HG03521 (cell line): ENCODE measurements around the gene LRRC14B.
"Not testable (repeated sequence)": the region's sequence is repeated elsewhere in the genome, so short reads cannot be mapped to it uniquely, and the experiment has no call there.

Source experiments
- ATAC-seq: cut with Tn5 transposase; IDR thresholded peaks from one replicate; pipeline ENCODE4 v1.9.1; 2021; ENCODE audit warnings: mild to moderate bottlenecking, moderate library complexity; ENCODE audit not compliant: unreplicated experiment

LRRC14B gene

DNA sequence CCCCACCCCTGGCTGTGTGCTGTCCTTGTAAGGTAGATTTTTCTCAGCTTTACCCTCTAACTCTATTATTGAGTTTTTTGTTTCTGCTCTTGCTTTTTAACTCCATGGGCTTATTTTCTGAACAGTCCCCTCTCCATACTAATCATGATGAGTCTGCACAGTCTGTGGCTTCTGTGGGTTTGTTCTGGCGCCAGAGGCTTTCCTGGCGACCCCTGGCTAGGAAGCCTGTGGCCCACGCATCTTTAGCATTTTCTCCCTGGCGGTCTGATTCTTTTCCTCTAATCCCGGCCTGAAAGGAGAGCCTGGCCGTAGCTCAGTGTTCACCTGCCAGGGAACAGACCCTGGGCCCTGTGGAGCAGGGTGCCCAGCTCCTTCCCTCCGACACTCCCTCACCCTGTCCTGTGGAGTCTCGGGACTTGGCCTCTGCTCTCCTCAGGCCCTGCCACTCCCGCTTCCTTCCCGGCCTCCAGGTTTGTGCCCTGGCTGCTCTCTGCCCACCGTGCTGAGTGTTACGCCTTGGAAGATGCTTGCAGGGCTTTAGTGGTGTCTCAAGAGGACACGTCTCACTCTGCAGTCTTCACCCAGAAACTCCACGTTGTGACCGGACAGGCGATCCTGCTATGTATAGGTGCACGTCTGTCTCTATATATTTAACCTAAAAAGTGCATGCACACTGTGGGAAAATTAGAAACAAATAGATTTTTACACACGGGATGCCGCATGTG is 31.7 kb upstream of the LRRC14B start:
- no peak for ATAC-seq

DNA sequence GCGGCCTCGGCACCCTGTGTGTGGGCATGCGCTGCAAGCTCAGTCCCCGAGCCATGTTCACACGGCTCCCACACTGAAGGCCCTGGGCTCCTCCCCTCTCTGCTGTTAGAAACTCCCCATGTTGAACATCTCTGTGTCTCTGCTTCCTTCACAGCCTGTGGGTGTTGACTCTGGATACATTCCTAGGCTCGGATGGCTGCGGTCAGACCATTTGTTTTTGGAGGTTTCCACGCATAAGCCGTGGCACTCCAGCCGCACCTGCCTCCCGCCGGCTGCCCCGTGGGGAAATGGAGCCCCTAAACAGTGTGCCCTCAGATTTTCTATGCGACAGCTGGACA is 31.2 kb upstream of the LRRC14B start:
- ATAC-seq, result no peak

DNA sequence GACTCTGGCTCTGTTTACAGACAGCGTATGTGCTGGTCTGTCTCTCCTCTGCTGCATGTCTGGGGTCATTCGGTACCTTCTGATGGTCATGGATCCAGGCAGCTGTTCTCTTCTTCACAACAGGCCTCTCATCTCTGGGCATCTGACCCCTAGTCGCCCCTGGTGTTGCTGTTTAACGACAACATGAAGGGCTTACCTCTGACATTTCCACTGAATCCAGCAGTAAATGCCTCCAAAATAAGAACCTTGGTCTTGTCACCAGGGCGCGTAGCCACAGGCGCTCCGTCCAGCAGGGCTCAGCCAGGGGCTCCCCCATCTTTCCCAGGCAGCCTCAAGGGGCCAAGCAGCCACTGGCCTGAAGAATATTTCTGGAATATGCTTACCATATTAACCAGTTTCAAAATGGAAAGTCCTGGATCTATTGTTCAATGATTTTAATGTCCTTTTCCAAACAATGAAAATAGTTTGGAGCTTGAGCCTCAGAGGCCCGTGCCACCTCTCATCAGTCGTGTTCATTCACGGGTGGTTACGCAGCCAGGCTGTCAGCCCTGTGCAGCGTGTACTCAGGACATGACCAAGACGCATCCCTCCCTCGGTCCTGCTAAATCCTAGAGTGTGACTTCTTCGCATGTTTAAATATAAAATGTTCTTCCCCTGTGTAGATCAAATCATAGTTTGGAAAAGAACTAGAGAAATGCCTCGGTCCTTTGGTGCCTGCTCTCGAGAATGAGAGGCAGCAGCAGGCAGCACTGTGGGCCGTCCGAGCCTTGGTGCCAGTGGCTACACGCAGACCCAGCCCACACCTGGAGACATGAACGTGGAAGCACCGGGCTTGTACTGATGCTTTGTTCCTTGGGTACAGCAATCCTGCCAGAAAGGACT is 30.1 kb upstream of the LRRC14B start:
- no peak for ATAC-seq

DNA sequence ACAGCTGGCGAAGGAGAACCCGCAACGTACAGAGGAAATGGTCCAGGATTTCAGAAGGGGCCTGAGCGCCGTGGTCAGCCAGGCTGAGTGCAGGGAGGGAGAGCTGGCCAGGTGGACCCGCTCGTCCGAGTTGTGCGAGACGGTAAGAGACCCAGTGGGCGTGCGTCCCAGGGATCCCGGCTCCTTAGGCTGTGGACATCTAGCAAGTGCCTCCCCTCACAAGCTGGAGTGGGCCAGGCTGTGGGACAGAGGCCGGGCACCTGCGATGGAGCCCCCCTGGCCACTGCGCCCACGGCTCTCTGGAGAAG is 29.5 kb upstream of the LRRC14B start:
- no peak for ATAC-seq

DNA sequence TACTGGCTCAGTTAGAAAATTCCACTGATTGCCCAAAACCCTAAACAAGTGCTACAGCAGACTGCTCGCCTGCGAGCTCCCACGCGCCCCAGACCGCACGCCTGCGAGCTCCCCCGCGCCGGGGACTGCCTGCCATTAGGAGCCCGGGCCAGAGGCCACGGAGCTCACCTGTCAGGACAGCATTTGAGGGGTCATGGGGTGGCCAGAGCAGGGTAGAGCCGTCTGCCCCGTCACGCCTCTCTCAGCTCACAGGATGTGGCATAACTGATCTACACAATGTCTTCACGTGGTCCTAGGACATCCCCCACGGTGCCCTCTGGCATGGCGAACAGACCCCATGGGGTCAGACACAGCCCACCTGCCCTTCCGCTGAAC is 29.1 kb upstream of the LRRC14B start:
- no peak for ATAC-seq

DNA sequence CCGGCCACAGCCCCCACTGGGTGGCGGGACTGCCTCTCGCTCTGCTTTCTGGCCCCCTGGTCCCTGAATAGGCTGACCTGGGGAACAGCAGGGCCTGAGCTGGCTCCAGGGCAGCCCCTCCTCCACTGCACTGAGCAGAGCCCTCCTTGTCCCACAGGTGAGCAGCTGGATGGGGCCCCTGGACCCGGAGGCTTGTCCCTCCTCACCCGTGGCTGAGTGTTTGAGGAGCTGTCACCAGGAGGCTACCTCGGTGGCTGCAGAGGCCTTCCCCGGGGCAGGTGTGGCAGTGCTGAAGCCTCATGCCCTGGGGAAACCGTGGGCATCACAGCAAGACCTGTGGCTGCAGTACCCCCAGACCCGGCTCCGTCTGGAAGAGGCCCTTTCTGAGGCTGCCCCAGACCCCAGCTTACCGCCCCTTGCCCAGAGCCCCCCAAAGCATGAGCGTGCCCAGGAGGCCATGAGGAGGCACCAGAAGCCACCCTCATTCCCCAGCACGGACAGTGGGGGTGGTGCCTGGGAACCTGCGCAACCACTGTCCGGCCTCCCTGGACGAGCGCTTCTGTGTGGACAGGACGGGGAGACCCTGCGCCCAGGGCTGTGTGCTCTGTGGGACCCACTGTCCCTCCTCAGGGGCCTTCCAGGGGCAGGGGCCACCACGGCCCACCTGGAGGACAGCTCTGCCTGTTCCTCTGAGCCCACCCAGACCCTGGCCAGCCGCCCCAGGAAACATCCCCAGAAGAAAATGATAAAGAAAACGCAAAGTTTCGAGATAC is 28.5 kb upstream of the LRRC14B start:
- no peak for ATAC-seq

DNA sequence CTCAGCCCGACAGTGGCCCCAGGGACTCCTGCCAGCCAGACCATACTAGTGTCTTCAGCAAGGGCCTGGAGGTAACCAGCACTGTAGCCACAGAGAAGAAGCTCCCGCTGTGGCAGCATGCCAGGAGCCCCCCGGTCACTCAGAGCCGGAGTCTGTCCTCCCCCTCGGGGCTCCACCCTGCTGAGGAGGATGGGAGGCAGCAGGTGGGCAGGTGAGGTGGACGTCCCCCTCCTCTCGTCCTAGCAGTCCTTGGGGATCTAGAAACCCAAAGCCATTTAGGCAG is 28.0 kb upstream of the LRRC14B start:
- no peak for ATAC-seq

DNA sequence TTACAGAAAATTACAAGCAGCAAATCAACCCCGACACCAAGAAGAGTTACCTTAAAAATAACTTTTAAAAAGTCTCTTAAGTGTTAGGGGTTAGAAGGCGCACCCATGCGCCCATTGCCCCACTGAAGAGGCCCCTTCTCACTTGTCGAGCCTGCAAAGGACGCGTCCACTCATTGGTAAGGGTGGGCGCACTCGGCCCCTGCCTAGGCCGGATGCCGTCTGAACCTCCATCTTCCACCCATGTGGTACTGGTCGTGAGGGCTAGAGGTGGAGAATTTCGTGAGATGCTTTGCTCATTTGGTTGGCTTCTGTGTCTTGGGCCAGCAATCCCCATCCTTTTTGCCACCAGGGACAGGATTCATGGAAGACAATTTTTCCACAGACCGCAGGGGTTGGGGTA is 27.5 kb upstream of the LRRC14B start:
- ATAC-seq, result no peak

DNA sequence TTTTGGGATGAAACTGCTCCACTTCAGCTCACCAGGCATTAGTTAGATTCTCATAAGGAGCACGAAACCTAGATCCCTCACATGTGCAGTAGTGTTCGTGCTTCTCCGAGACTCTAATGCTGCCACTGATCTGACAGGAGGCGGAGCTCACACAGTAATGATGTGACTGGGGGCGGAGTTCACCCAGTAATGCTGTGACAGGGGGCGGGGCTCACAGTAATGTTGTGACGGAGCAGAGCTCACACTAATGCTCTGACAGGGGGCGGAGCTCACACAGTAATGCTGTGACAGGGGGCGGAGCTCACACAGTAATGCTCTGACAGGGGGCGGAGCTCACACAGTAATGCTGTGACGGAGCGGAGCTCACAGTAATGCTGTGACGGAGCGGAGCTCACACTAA is 27.1 kb upstream of the LRRC14B start:
- no peak for ATAC-seq

DNA sequence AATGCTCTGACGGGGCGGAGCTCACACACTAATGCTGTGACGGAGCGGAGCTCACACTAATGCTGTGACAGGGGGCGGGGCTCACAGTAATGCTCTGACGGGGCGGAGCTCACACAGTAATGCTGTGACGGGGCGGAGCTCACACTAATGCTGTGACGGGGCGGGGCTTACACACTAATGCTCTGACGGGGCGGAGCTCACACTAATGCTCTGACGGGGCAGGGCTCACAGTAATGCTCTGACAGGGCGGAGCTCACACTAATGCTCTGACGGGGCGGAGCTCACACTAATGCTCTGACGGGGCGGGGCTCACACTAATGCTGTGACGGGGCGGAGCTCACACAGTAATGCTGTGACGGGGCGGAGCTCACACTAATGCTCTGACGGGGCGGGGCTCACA is 26.5 kb upstream of the LRRC14B start:
- not testable (repeated sequence) for ATAC-seq

DNA sequence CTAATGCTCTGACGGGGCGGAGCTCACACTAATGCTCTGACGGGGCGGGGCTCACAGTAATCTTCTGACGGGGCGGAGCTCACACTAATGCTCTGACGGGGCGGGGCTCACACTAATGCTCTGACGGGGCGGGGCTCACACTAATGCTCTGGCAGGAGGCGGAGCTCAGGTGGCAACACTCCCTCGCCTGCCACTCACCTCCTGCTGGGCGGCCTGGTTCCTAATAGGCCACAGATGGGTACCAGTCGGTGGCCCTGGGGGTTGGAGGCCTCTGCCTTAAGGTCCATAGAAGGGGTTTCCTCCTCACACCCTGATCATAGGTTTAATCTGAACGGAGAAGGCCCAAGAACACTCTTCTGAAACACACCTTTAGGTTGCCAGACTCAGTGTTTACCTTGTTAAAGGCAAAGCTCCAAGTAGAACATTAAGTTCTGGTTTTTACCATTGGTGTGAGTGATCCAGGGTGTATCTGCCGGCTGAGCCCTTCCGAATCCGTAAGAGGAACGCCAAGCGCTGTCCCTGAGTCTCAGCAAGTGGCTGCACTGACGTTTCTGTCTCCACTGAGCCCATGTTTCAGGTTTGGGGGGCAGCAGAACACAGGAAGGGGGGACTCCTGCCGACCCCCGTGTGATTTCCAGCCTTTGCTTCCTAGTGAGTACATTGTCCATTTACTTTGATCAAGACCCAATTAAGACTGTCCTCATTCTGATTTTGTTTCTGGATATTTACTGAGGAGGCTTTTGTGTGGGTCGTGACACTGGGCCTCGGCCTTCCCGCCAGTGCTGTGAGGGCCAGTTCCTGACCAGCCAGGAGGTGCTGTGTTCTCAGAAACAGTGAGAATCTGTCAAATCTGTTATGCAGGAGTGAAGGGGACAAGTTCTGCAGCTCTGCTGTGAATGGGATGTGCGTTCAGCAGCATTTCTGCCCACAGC is 24.6 kb upstream of the LRRC14B start:
- ATAC-seq, result no peak

DNA sequence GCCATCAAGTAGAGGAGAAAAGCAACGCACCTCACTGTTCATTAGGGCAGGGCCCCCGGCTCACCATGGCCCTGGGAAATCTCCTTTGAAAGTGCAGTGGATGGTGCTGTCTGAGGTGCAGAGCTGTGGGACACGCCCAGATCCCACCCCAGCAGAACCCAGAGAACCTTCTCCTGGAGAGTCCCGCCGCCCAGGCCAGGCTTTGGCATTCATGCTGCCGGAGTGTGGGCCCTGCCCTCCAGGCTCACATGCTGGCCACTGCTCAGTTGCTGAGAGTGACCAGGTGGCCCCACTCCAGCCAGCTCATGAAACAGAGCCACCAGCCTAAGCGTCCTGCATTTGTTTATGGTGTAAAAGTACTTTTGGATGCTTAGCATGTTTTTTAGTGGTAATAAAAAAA is 23.8 kb upstream of the LRRC14B start:
- ATAC-seq, result no peak

DNA sequence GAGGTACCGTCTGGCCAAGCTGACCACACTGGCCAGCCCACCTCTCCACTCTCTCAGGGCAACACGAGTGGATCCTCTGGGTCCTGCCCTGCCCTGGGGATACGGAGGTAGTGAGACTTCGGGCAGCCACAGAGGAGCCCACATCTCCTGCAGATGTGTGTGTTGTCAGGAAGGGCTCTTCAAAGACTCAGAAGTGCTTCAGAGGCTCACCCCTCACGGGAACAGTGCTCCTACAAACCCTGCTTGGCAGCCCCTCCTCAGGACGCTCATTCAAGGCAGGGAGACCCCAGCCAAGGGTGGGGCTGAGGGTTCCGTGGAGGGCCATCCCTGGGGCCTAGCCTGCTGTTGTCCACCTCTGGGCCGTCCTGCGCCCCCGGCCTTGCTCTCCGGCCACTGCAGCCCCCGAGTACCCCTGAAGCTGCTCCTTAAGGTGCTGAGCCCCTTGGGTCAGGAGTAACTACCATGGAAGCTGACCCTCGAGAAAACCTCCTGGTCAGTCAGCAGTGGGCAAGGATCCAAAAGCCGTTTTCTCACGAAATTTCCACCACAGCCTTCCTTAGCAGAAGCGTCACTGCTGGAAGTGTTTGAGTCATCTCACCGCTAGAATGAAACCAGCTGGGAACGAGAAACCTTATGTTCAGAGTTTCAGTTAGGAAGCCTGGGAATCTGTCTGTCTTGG is 23.2 kb upstream of the LRRC14B start:
- no peak for ATAC-seq

DNA sequence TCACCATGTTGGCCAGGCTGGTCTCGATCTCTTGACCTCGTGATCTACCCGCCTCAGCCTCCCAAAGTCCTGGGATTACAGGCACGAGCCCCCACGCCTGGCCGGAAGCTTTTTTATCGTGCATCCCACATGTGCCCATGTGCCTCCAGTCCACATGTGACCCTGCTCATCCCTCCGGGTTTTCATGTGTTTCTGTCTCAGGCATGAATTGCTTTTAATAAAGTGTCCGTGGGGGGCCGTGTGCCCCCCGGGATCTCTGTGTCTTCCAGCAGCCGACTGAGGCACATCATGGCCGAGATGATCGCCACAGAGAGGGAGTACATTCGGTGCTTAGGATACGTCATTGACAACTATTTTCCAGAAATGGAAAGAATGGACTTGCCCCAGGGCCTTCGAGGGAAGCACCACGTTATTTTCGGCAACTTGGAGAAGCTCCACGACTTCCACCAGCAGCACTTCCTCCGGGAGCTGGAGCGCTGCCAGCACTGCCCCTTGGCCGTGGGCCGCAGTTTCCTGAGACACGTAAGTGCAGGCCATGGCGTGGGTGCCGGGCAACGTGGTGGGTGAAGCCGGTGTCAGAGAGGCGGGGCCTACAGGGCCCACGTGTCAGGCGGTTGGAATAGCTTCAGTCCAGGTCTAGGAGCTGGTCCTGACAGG is 22.1 kb upstream of the LRRC14B start:
- ATAC-seq, result no peak

DNA sequence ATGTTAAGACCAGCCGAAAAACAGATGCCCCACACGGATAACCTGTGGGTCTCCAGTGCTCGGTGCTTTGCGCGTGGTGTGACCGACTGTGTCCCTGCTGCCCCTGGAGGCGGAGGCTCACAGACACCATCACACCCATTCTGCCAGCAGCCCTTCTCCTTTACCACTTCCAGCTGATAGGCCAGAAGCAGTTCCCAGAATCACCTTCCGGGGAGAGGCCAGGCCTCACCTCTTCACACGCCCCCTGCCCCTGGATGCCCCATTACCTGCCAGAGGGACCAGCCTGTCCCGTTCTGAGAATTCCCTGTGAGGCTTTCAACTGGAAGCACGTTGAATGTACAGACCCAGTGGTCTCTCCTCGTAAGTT is 21.6 kb upstream of the LRRC14B start:
- ATAC-seq, result no peak

DNA sequence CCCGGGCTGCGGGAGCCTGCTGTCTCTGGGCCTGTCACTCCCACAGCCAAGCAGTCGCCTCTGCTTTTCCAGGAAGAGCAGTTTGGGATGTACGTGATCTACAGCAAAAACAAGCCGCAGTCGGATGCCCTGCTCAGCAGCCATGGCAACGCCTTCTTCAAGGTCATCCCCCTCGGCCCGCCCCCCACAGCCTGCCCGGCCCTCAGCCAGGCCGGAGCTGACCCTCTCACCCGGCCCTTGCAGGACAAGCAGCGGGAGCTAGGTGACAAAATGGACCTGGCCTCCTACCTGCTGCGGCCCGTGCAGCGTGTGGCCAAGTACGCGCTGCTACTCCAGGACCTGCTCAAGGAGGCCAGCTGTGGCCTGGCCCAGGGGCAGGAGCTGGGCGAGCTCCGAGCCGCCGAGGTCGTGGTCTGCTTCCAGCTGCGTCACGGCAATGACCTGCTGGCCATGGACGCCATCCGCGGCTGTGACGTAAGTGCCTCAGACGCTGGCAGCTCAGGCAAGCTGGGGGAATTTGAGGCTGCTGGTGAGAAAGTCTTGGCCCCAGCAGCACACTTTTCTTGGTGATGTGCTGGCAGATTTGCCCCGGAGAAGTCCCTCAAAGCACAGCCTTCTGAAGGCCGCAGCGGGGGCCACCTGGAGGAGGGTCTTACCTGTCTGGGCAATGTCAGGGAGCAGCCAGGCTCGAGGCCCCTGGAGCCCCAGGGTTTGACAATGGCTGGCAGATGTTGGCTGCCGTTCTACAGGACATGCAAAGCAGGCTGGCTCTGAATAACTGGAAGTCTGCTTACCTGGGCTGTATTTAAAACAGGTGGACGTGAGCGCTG is 20.1 kb upstream of the LRRC14B start:
- no peak for ATAC-seq

DNA sequence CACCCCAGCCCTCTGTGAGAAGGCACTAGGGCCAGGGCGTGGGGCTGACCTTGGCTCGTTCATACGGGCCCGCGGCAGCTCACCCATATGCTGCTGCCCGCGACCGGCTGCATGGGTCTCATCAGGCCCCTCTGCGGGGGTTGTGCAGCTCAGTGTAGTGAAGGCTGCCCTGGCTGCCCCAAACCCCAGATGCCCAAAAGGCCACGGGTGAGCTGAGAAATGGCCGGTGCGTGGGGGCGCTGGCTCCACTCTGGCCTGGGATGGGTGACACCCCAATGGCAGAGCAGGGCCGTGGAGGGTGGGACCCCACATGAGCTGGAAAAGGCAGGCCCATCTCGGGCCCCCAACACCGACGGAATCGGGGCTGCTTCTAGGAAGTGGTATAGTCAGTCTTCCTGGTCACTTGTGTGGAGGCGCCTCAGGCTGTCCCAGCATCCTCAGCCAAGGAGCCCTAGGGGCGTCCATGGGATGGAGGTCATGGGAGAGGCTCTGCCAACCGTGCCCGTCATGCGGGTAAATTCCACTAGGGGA is 19.4 kb upstream of the LRRC14B start:
- ATAC-seq, result no peak

DNA sequence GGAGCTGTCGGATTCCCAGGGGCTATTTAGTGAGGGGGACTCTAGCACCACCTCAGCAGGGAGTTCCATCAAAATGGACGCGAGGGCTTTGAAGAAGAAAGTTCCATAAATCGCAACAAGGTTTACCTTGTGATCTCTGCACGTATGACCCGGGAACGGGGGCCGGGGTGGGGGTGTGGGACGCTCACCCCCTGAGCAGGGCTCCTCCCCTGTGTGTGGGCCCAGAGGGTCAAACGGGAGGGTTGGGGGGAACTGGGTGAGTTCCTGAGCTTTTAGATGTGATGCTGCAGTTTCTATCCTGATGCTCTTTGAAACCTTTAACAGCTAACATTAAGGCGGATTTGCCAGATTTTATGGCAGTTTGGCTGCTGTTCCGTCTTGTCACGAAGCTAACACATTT is 18.9 kb upstream of the LRRC14B start:
- no peak for ATAC-seq

DNA sequence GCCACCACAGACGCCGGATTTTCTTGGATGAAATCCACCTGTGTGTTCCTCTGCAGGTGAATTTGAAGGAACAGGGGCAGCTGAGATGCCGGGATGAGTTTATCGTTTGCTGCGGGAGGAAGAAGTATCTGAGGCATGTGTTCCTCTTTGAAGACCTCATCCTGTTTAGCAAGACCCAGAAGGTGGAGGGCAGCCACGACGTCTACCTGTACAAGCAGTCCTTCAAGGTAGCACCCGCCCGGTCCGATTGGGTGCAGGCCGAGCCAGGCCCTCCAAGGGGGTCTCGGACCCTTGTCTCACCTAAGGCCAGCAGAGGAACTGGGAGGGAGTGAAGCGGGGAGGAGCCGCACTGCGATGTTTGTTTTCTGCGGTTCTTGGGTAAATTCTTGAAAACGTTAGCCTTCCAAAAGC is 18.4 kb upstream of the LRRC14B start:
- no peak for ATAC-seq
